K562 (cell line): Measurements from ENCODE around the gene TOM1L2. TPM values are rescaled to one million over a fixed set of nuclear protein-coding genes. Genes with fewer than 3 reads are reported as not detected.

ENCODE experiments used
- ATAC-seq: fragments of 200-7000 bp; cut with Tn5 transposase; 3 replicates; pipeline ENCODE4 v1.9.1; 2020; ENCODE audit warnings: moderate library complexity
- BruUV-seq: library from RNA; stranded (reverse); fragments of 400-500 nt; replicated peaks from 2 replicates; lab custom pipeline; 2021; lab: Mats Ljungman, UMichigan
- CTCF ChIA-PET: fragments of 300-600 bp; formaldehyde crosslinking; extraction: SDS; loops from one replicate; lab custom pipeline; 2021; ENCODE audit warnings: low intra/inter-chr PET ratio; lab: Yijun Ruan, JAX
- POLR2A ChIA-PET: fragments of 300-600, 350-650 bp; sonication (Branson Sonifier 250); formaldehyde crosslinking; extraction: SDS; loops from one replicate; lab custom pipeline; 2021; ENCODE audit warnings: antibody characterized with exemption, inconsistent platforms; lab: Yijun Ruan, JAX
- DNase-seq, 4 experiments: peaks; one replicate each; pipeline versions ENCODE4 v3.0.0 to v3.0.0-alpha.2; 2011 to 2018; ENCODE audit warnings: low spot score in 3 of 4, mixed read lengths in 3 of 4; ENCODE audit errors: extremely low read depth in 1 of 4
- FAIRE-seq: peaks from 2 replicates; lab custom pipeline; 2011; peaks lifted over from hg19 to GRCh38; lab: Jason Lieb, UNC
- H2AFZ ChIP-seq: 2 replicates; pipeline ENCODE4 v1.6.0; 2011; ENCODE audit warnings: low read depth, low read length, control low read depth, inconsistent platforms
- H3K27ac ChIP-seq: fragments of 200-600 bp; 3 replicates; pipeline ENCODE4 v1.8.0; 2011; ENCODE audit warnings: low read depth, mild to moderate bottlenecking, control low read depth, inconsistent platforms, low read length, moderate library complexity, mixed read lengths; ENCODE audit errors: extremely low read depth
- H3K27me3 ChIP-seq, 2 experiments: fragments of 300-600 bp in 1 of 2; 2 replicates in 1 of 2; 3 replicates in 1 of 2; pipeline versions ENCODE4 v1.6.0 to v1.8.0; 2011; ENCODE audit warnings: inconsistent platforms in 2 of 2, low read length in 2 of 2, mild to moderate bottlenecking in 1 of 2, mixed read lengths in 1 of 2, moderate library complexity in 1 of 2; ENCODE audit not compliant: control insufficient read depth in 2 of 2, insufficient read depth in 2 of 2
- H3K36me3 ChIP-seq: fragments of 300-600 bp; 3 replicates; pipeline ENCODE4 v1.8.0; 2011; ENCODE audit warnings: mild to moderate bottlenecking, low read length, inconsistent platforms; ENCODE audit not compliant: control insufficient read depth, insufficient read depth
- H3K4me1 ChIP-seq, 2 experiments: fragments of 200-600 bp in 1 of 2; replicated peaks in 1 of 2; 2 replicates in 1 of 2; 3 replicates in 1 of 2; pipeline versions ENCODE4 v1.5.1 to v1.8.0; 2011; ENCODE audit warnings: inconsistent platforms in 2 of 2, low read length in 2 of 2, mild to moderate bottlenecking in 1 of 2, mixed read lengths in 1 of 2, moderate library complexity in 1 of 2; ENCODE audit not compliant: control insufficient read depth in 2 of 2, insufficient read depth in 2 of 2
- H3K4me2 ChIP-seq: 2 replicates; pipeline ENCODE4 v1.6.1; 2011; ENCODE audit warnings: low read length, control low read depth, inconsistent platforms, mixed read lengths; ENCODE audit not compliant: insufficient read depth
- H3K4me3 ChIP-seq: fragments of 200-600 bp; sonication (generic), shearing (Covaris generic); 2 replicates; pipeline ENCODE4 v1.5.1; 2016; ENCODE audit warnings: control low read depth, inconsistent platforms
- H3K79me2 ChIP-seq: fragments of 200-600 bp; 3 replicates; pipeline ENCODE4 v1.8.0; 2011; ENCODE audit warnings: low read length, inconsistent platforms; ENCODE audit not compliant: control insufficient read depth, insufficient read depth
- H3K9ac ChIP-seq, 2 experiments: 2 replicates each; pipeline versions ENCODE4 v1.6.0 to v1.6.1; 2011; ENCODE audit warnings: low read depth in 2 of 2, low read length in 2 of 2, control low read depth in 1 of 2, inconsistent platforms in 1 of 2, mild to moderate bottlenecking in 1 of 2, mixed read lengths in 1 of 2; ENCODE audit not compliant: insufficient read depth in 1 of 2
- H3K9me1 ChIP-seq: one replicate; pipeline ENCODE4 v1.6.0; 2011; ENCODE audit warnings: inconsistent platforms, mild to moderate bottlenecking, low read length, moderate library complexity; ENCODE audit not compliant: control insufficient read depth, insufficient read depth
- H3K9me3 ChIP-seq: replicated peaks from 2 replicates; pipeline ENCODE4 v1.5.1; 2011; ENCODE audit warnings: low read depth, low read length, inconsistent platforms; ENCODE audit not compliant: control insufficient read depth, insufficient read depth
- H4K20me1 ChIP-seq: replicated peaks from 2 replicates; pipeline ENCODE4 v1.6.1; 2011; ENCODE audit warnings: low read length, inconsistent platforms, mixed read lengths; ENCODE audit not compliant: control insufficient read depth, insufficient read depth
- CBX8 ChIP-seq: fragments of 200-600 bp; sonication (generic); IDR thresholded peaks from 2 replicates; pipeline ENCODE4 v1.6.1; 2012; ENCODE audit warnings: borderline replicate concordance, mixed run types, low read depth, mild to moderate bottlenecking, moderate library complexity, mixed read lengths, low read length, control low read depth, inconsistent platforms; ENCODE audit not compliant: poor library complexity, severe bottlenecking; ENCODE audit errors: extremely low read depth
- CHCHD3 ChIP-seq: fragments of 250-450 bp; sonication (Bioruptor Pico); IDR thresholded peaks from 2 replicates; pipeline ENCODE4 v2.1.2; 2022; ENCODE audit warnings: mild to moderate bottlenecking
- FUS ChIP-seq: fragments of 200-400 bp; formaldehyde crosslinking; optimal IDR thresholded peaks from 2 replicates; pipeline ENCODE3; 2017; ENCODE audit warnings: low read depth, low read length
- KAT8 ChIP-seq: fragments of 450-650 bp; IDR thresholded peaks from 2 replicates; pipeline ENCODE4 v1.6.1; 2016; ENCODE audit warnings: low read depth, mild to moderate bottlenecking
- MCM2 ChIP-seq: fragments of 450-650 bp; IDR thresholded peaks from 2 replicates; pipeline ENCODE4 v1.6.1; 2017; ENCODE audit warnings: low read depth, mild to moderate bottlenecking
- NFRKB ChIP-seq: fragments of 450-650 bp; IDR thresholded peaks from 2 replicates; pipeline ENCODE4 v1.6.1; 2016; ENCODE audit warnings: low read depth
- NFXL1 ChIP-seq: fragments of 450-650 bp; formaldehyde crosslinking; IDR thresholded peaks from 2 replicates; pipeline ENCODE4 v1.4.0; 2021; ENCODE audit warnings: mild to moderate bottlenecking
- PHF20 ChIP-seq: fragments of 450-650 bp; IDR thresholded peaks from 2 replicates; pipeline ENCODE4 v1.6.1; 2018; ENCODE audit not compliant: partially characterized antibody
- PHF21A ChIP-seq: fragments of 450-650 bp; IDR thresholded peaks from 2 replicates; pipeline ENCODE4 v1.6.1; 2017; ENCODE audit warnings: low read depth, borderline replicate concordance
- POLR2G ChIP-seq: fragments of 200-400 bp; formaldehyde crosslinking; IDR thresholded peaks from 2 replicates; pipeline ENCODE4 v1.6.1; 2017; ENCODE audit warnings: low read depth, mild to moderate bottlenecking, antibody characterized with exemption, low read length, moderate library complexity
- SNRNP70 ChIP-seq: fragments of 200-400 bp; formaldehyde crosslinking; optimal IDR thresholded peaks from 2 replicates; pipeline ENCODE3; 2017; ENCODE audit warnings: low read depth, low read length
- SRSF7 ChIP-seq: fragments of 200-400 bp; formaldehyde crosslinking; optimal IDR thresholded peaks from 2 replicates; pipeline ENCODE3; 2017; ENCODE audit warnings: mild to moderate bottlenecking, low read depth, low read length
- TARDBP ChIP-seq: fragments of 450-650 bp; IDR thresholded peaks from 2 replicates; pipeline ENCODE4 v1.6.1; 2016
- TEAD4 ChIP-seq, 2 experiments: sonication (generic) in 1 of 2; formaldehyde crosslinking in 1 of 2; IDR thresholded peaks; 2 replicates each; pipeline versions ENCODE4 v1.6.1 to v1.8.0; 2012 to 2022; ENCODE audit warnings: borderline replicate concordance in 1 of 2, inconsistent platforms in 1 of 2, low read length in 1 of 2, mild to moderate bottlenecking in 1 of 2, missing genetic modification reagents in 1 of 2
- ZBTB2 ChIP-seq: fragments of 450-650 bp; IDR thresholded peaks from 2 replicates; pipeline ENCODE4 v1.6.1; 2016; ENCODE audit warnings: antibody characterized with exemption
- WGBS: fragments of 100-300 bp; shearing (Covaris generic); methylation state at CpG from one replicate; pipeline ENCODE4 v1.1.6; 2016; ENCODE audit warnings: low coverage, mixed read lengths; ENCODE audit not compliant: insufficient coverage; ENCODE audit errors: missing lambda C conversion rate; 5-methylcytosine and 5-hydroxymethylcytosine counted together
- in situ Hi-C: fragments of 300-500 bp; cut with MboI; formaldehyde crosslinking; loops from 4 replicates; pipeline ENCODE4 v1.15.0; 2018; ENCODE audit warnings: inconsistent platforms, mixed read lengths
- intact Hi-C: fragments of 100-400 bp; cut with micrococcal nuclease; formaldehyde crosslinking; loops from 2 replicates; pipeline ENCODE4 v1.14.2; 2022
- polyA plus RNA-seq, 8 experiments: library from polyadenylated mRNA; depleted of rRNA in 4 of 8; stranded (reverse) in 5 of 8; unstranded in 3 of 8; fragments of >200 nt; fragmentation: Nextera tagmentation in 2 of 8; fragmentation: Illumina TruSeq in 1 of 8; extraction: Ambion mirVana in 2 of 8; extraction: Trizol in 1 of 8; gene quantifications; 2 replicates each; pipeline versions ENCODE4 v1.2.1 to v1.2.3, GENCODE V29; 2011 to 2014; ENCODE audit warnings: inconsistent platforms in 1 of 8, missing spikeins in 1 of 8
- total RNA-seq, 7 experiments: library from RNA; depleted of rRNA in 6 of 7; stranded (reverse); fragments of >200 nt in 6 of 7; fragmentation: Illumina TruSeq in 2 of 7; extraction: Trizol in 2 of 7; gene quantifications; 2 replicates each; pipeline versions ENCODE4 v1.2.1 to v1.2.3, GENCODE V29; 2011 to 2021; ENCODE audit warnings: low replicate concordance in 1 of 7
- TF ChIP-seq, protein P1 (sequence below): fragments of 250-450 bp; sonication (Bioruptor Pico); IDR thresholded peaks from 2 replicates; pipeline ENCODE4 v1.5.0; 2021
- TF ChIP-seq, protein P2 (sequence below): fragments of 250-450 bp; sonication (Bioruptor Pico); IDR thresholded peaks from 2 replicates; pipeline ENCODE4 v1.5.0; 2021
- TF ChIP-seq, protein P3 (sequence below), 2 experiments: IDR thresholded peaks; 2 replicates each; pipeline ENCODE4 v1.6.1; 2011; ENCODE audit warnings: borderline replicate concordance in 1 of 2, control low read depth in 1 of 2, low read depth in 1 of 2, low read length in 1 of 2, mild to moderate bottlenecking in 1 of 2, mixed read lengths in 1 of 2, moderate library complexity in 1 of 2; ENCODE audit not compliant: insufficient read depth in 1 of 2, insufficient read length in 1 of 2, poor library complexity in 1 of 2, severe bottlenecking in 1 of 2; ENCODE audit errors: extremely low read depth in 1 of 2

TOM1L2 gene
- total and polyA plus RNA-seq, 9 of the 15 experiments (the other 6 are each of a cell fraction or from before 2014, with no cell fraction given), result 0.07 to 6.0 (median 2.5) TPM

DNA sequence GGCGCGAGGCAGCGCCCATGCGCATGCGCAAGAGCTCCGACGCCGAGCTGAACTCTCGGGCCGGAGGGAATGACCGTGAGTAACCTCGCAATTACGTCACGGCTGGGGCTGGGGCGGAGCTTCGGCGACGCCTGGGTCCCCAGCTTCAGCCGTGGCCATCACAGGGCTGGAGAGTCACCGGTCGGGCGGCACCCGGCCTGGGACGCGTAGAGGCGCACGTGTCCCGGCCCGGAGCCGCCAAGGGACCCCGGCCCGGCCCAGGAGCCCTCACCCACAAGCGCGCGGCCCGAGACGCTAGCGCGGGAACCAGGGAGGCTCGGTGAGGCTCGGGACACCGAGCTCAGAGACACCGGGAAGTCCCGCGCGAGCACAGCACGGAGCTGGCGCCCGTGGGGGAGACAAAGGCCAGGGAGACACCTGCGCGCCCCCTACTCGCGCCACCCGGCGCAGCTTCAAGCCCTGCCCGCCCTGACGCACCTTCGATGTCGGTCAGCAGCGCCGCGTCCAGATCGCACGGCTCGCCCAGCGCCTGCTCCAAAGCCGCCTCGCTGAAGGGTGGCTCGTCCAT, 135.9 kb downstream of the TOM1L2 start:
- peak overlapping the region; percentile 94 for H3K4me3 ChIP-seq
- ATAC-seq (peak; percentile 71), DNase-seq (peak; percentile 74 to 97 (median 85)), FAIRE-seq (peak; percentile 90)
- CTCF ChIA-PET, result no interaction called here
- no peaks in the 10 kb centered on the region for H3K9me3 ChIP-seq
- POLR2A ChIA-PET, result interaction anchor here (0.5 to 6.7 kb wide), 18 partner anchors 9 to 1455 kb away, joined by 3 to 102 read pairs (median 3); partner anchors contain the start of gene UBB
- peaks cover 34% of the 10 kb centered on the region; the same call in 2 of the 3 replicates for H3K36me3 ChIP-seq
- in situ Hi-C loops (no loop called here), intact Hi-C loops (loop anchor here (2.0 kb wide), 2 partner anchors 14 kb away; no protein-coding TSS in a partner anchor)
- H3K27ac ChIP-seq, result peak overlapping the region; percentile 100
- peaks cover 57 to 69% of the 10 kb centered on the region in 2 experiments for H3K4me1 ChIP-seq
- no peaks in the 10 kb centered on the region for H3K27me3 ChIP-seq
- WGBS, result under 1% methylated on average over 27 of the region's 69 CpGs
- peak overlapping the region; percentile 97 for H3K4me2 ChIP-seq
- BruUV-seq, result no TSS peak
- peaks cover 15% of the 10 kb centered on the region; the same call in 1 of the 2 replicates for H4K20me1 ChIP-seq
- no peak overlapping the region for H2AFZ ChIP-seq
- peak overlapping the region; percentile 99 for H3K9ac ChIP-seq
- no peaks in the 10 kb centered on the region for H3K9me1 ChIP-seq
- peaks cover 87% of the 10 kb centered on the region for H3K79me2 ChIP-seq
- TF ChIP-seq TEAD4 (IDR thresholded peaks at IDR 0.05; ENCODE audit: low read length), result no peak
- no peak for TF ChIP-seq TEAD4 (CRISPR knock-in tag; IDR thresholded peaks at IDR 0.05; ENCODE audit: borderline replicate concordance)
- no peak for TF ChIP-seq KAT8
- TF ChIP-seq, protein P1, sequence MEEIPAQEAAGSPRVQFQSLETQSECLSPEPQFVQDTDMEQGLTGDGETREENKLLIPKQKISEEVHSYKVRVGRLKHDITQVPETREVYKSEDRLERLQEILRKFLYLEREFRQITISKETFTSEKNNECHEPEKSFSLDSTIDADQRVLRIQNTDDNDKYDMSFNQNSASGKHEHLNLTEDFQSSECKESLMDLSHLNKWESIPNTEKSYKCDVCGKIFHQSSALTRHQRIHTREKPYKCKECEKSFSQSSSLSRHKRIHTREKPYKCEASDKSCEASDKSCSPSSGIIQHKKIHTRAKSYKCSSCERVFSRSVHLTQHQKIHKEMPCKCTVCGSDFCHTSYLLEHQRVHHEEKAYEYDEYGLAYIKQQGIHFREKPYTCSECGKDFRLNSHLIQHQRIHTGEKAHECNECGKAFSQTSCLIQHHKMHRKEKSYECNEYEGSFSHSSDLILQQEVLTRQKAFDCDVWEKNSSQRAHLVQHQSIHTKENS (CRISPR knock-in tag), result no peak
- no peak for TF ChIP-seq FUS
- TF ChIP-seq SRSF7, result no peak
- peak; percentile 94 for TF ChIP-seq POLR2G
- 0 out of 2 replicates have a peak, but pooled peaks have one; percentile 38 for TF ChIP-seq CHCHD3 (CRISPR knock-in tag)
- TF ChIP-seq PHF20, result no peak
- TF ChIP-seq SNRNP70, result no peak
- TF ChIP-seq TARDBP, result no peak
- no peak for TF ChIP-seq CBX8
- peak; percentile 12; the same call in 1 of the 2 replicates for TF ChIP-seq NFRKB
- TF ChIP-seq ZBTB2, result peak; percentile 98
- TF ChIP-seq, protein P2, sequence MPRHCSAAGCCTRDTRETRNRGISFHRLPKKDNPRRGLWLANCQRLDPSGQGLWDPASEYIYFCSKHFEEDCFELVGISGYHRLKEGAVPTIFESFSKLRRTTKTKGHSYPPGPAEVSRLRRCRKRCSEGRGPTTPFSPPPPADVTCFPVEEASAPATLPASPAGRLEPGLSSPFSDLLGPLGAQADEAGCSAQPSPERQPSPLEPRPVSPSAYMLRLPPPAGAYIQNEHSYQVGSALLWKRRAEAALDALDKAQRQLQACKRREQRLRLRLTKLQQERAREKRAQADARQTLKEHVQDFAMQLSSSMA, result no peak
- no peak for TF ChIP-seq NFXL1 (CRISPR knock-in tag)
- no peak for TF ChIP-seq MCM2
- no peak for TF ChIP-seq PHF21A
- TF ChIP-seq, protein P3, sequence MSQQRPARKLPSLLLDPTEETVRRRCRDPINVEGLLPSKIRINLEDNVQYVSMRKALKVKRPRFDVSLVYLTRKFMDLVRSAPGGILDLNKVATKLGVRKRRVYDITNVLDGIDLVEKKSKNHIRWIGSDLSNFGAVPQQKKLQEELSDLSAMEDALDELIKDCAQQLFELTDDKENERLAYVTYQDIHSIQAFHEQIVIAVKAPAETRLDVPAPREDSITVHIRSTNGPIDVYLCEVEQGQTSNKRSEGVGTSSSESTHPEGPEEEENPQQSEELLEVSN (IDR thresholded peaks at IDR 0.05; ENCODE audit: borderline replicate concordance in 1 of 2, extremely low read depth in 1 of 2, insufficient read depth in 1 of 2, insufficient read length in 1 of 2, low read depth in 1 of 2, low read length in 1 of 2, poor library complexity in 1 of 2, severe bottlenecking in 1 of 2), result peak in 1 of 2 experiments; percentile 96
